ENCODE measurements around the gene TLE1. TPM values are rescaled to one million over a fixed set of nuclear protein-coding genes. Genes with fewer than 3 reads are reported as not detected.

TLE1 gene
- total and polyA plus RNA-seq, 12 donors = 33.3 to 76.9 (median 49.8) TPM

DNA sequence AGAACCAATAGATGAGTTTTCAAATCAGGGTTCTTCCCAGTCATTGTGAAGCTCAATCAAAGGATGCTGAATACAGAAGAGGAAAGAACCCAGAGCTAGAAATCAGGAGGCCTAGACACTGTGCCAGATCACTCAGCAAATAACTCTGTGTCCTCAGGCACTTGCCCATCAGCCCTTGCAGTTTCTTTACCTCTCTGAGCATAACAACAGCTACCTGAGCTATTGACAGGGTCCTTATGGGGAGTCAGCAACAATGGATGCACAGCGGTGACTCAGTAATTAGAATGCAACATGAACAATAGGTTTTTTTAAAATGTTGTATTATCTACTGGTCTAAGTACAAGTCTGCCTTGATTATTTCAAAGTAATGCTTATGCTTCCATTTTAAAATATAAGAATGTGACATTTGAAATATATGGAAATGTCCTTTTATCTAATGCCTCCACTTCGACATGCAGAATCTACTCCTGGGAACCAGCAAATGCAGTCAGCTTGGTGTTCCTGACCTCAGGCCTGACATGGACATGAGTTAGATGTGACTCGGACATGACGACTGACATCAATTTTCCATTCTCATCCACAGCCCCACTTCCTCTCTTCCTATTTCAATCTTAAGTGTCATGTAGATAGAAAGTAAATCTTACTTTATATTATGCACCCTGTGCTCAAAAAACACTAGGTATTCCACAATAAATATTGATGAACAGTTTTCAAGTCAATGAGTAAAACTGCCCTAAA is 155.0 kb downstream of the TLE1 start:
- H3K4me3 ChIP-seq = no peak overlapping the region
- no peaks in the 10 kb centered on the region for H3K27me3 ChIP-seq
- H3K36me3 ChIP-seq (replicated peaks in 1 of 2) = no peaks in the 10 kb centered on the region
- H3K9me3 ChIP-seq (replicated peaks in 1 of 3) = no peaks in the 10 kb centered on the region
- peaks cover 6 to 9% of the 10 kb centered on the region in 2 donors for H3K4me1 ChIP-seq (replicated peaks in 1 of 2)
- 84 to 93% (median 88%) methylated on average over 4 of the region's 4 CpGs for WGBS, 4 donors
- TF ChIP-seq POLR2A (IDR thresholded peaks at IDR 0.05) = no peak
- TF ChIP-seq, protein P1, sequence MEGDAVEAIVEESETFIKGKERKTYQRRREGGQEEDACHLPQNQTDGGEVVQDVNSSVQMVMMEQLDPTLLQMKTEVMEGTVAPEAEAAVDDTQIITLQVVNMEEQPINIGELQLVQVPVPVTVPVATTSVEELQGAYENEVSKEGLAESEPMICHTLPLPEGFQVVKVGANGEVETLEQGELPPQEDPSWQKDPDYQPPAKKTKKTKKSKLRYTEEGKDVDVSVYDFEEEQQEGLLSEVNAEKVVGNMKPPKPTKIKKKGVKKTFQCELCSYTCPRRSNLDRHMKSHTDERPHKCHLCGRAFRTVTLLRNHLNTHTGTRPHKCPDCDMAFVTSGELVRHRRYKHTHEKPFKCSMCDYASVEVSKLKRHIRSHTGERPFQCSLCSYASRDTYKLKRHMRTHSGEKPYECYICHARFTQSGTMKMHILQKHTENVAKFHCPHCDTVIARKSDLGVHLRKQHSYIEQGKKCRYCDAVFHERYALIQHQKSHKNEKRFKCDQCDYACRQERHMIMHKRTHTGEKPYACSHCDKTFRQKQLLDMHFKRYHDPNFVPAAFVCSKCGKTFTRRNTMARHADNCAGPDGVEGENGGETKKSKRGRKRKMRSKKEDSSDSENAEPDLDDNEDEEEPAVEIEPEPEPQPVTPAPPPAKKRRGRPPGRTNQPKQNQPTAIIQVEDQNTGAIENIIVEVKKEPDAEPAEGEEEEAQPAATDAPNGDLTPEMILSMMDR (IDR thresholded peaks at IDR 0.05) = no peak
- intact Hi-C loops (cut with DNase I) = no loop called here
- H3K27ac ChIP-seq = no peak overlapping the region
- no peak for DNase-seq

Small RNAs within 50 kb of the gene (small RNA-seq; reads per million reads assigned to genes)
- 0 reads per million in 2 donors for gene RNU6-1035P

Other genes starting within 250 kb of the TLE1 start
- gene SPATA31D4, start 238.9 kb upstream of the TLE1 start, total RNA-seq = not detected
- gene SPATA31D4, start 238.9 kb upstream of the TLE1 start, polyA plus RNA-seq = not detected

Data from adrenal gland (tissue), 12 donors.